Endothelial cell of umbilical vein (primary cell): ENCODE data around the gene CHST11. TPM values are rescaled to one million over a fixed set of nuclear protein-coding genes. Genes with fewer than 3 reads are reported as not detected.

Source experiments
- BruUV-seq: library from RNA; stranded (reverse); fragments of 400-500 nt; replicated peaks from 2 replicates; lab custom pipeline; 2021; lab: Mats Ljungman, UMichigan
- CTCF ChIA-PET: fragments of 300-600, 350-600 bp; sonication (Branson Sonifier 250); formaldehyde crosslinking; loops from one replicate; lab custom pipeline; 2021; ENCODE audit warnings: antibody characterized with exemption, inconsistent platforms; lab: Charles Lee
- POLR2A ChIA-PET: fragments of 300-600, 350-600 bp; sonication (Branson Sonifier 250); formaldehyde crosslinking; loops from one replicate; lab custom pipeline; 2021; ENCODE audit warnings: antibody characterized with exemption, inconsistent platforms; lab: Charles Lee
- DNase-seq: peaks from one replicate; pipeline ENCODE4 v3.0.0-alpha.2; 2011; ENCODE audit warnings: low read depth, low spot score
- FAIRE-seq: peaks from 2 replicates; lab custom pipeline; 2011; peaks lifted over from hg19 to GRCh38; lab: Jason Lieb, UNC
- H2AFZ ChIP-seq: 2 replicates; pipeline ENCODE4 v1.6.0; 2012; ENCODE audit warnings: low read depth, low read length, control low read depth, inconsistent platforms
- H3K27ac ChIP-seq: 2 replicates; pipeline ENCODE4 v1.5.1; 2011; ENCODE audit warnings: low read depth, mild to moderate bottlenecking, control low read depth, low read length, moderate library complexity; ENCODE audit not compliant: insufficient read depth
- H3K27me3 ChIP-seq, 2 experiments: 2 replicates each; pipeline versions ENCODE4 v1.6.0 to v1.6.1; 2011; ENCODE audit warnings: low read length in 2 of 2, mixed read lengths in 1 of 2; ENCODE audit not compliant: control insufficient read depth in 2 of 2, insufficient read depth in 2 of 2
- H3K36me3 ChIP-seq, 2 experiments: 2 replicates in 1 of 2; 3 replicates in 1 of 2; pipeline ENCODE4 v1.5.1; 2011; ENCODE audit warnings: low read length in 2 of 2, mild to moderate bottlenecking in 1 of 2, moderate library complexity in 1 of 2; ENCODE audit not compliant: control insufficient read depth in 2 of 2, insufficient read depth in 2 of 2; ENCODE audit errors: extremely low read depth in 1 of 2
- H3K4me1 ChIP-seq: 3 replicates; pipeline ENCODE4 v1.5.1; 2011; ENCODE audit warnings: mild to moderate bottlenecking, low read length; ENCODE audit not compliant: control insufficient read depth, insufficient read depth; ENCODE audit errors: extremely low read depth
- H3K4me2 ChIP-seq: 2 replicates; pipeline ENCODE4 v1.6.1; 2011; ENCODE audit warnings: low read length, control low read depth, mixed read lengths; ENCODE audit not compliant: insufficient read depth
- H3K4me3 ChIP-seq, 3 experiments: fragments of 200-600 bp in 1 of 3; sonication (generic), shearing (Covaris generic) in 1 of 3; replicated peaks in 1 of 3; 2 replicates each; pipeline ENCODE4 v1.5.1; 2011 to 2016; ENCODE audit warnings: control low read depth in 3 of 3, low read length in 3 of 3, mild to moderate bottlenecking in 2 of 3, inconsistent platforms in 1 of 3, low read depth in 1 of 3, moderate library complexity in 1 of 3; ENCODE audit not compliant: insufficient read depth in 1 of 3
- H3K79me2 ChIP-seq: 2 replicates; pipeline ENCODE4 v1.6.0; 2012; ENCODE audit warnings: low read length, inconsistent platforms; ENCODE audit not compliant: control insufficient read depth, insufficient read depth
- H3K9ac ChIP-seq: replicated peaks from 2 replicates; pipeline ENCODE3; 2011; ENCODE audit warnings: low read length, control low read depth; ENCODE audit not compliant: insufficient read depth; ENCODE audit errors: extremely low read depth
- H3K9me1 ChIP-seq: replicated peaks from 3 replicates; pipeline ENCODE4 v1.6.0; 2011; ENCODE audit warnings: mild to moderate bottlenecking, low read length; ENCODE audit not compliant: control insufficient read depth, insufficient read depth; ENCODE audit errors: extremely low read depth
- H3K9me3 ChIP-seq: replicated peaks from 2 replicates; pipeline ENCODE4 v1.5.1; 2012; ENCODE audit warnings: low read length, inconsistent platforms; ENCODE audit not compliant: control insufficient read depth, insufficient read depth
- H4K20me1 ChIP-seq: replicated peaks from 2 replicates; pipeline ENCODE3; 2011; ENCODE audit warnings: mild to moderate bottlenecking, low read length; ENCODE audit not compliant: control insufficient read depth, insufficient read depth; ENCODE audit errors: extremely low read depth
- EZH2 ChIP-seq: IDR thresholded peaks from 2 replicates; pipeline ENCODE4 v1.6.1; 2012; ENCODE audit warnings: borderline replicate concordance, low read depth, mild to moderate bottlenecking, moderate library complexity, low read length, inconsistent platforms; ENCODE audit not compliant: severe bottlenecking
- FOS ChIP-seq: IDR thresholded peaks from 2 replicates; pipeline ENCODE4 v1.6.1; 2011; ENCODE audit warnings: mild to moderate bottlenecking, low read length, moderate library complexity, borderline replicate concordance; ENCODE audit not compliant: insufficient read depth
- GATA2 ChIP-seq: IDR thresholded peaks from 2 replicates; pipeline ENCODE4 v1.7.0; 2011; ENCODE audit warnings: low read depth, mild to moderate bottlenecking, moderate library complexity, mixed read lengths, low read length; ENCODE audit not compliant: insufficient read length, insufficient read depth
- JUN ChIP-seq: IDR thresholded peaks from 2 replicates; pipeline ENCODE4 v1.6.1; 2011; ENCODE audit warnings: borderline replicate concordance, low read depth; ENCODE audit not compliant: insufficient read length, insufficient read depth
- MYC ChIP-seq: IDR thresholded peaks from one replicate; pipeline ENCODE4 v1.6.1; 2011; ENCODE audit warnings: mild to moderate bottlenecking, low read depth, low read length
- POLR2AphosphoS5 ChIP-seq: IDR thresholded peaks from 2 replicates; pipeline ENCODE4 v1.6.1; 2012; ENCODE audit warnings: low read depth, mild to moderate bottlenecking, control low read depth, low read length, moderate library complexity; ENCODE audit not compliant: insufficient read depth
- dilution Hi-C: fragments of 300-500 bp; cut with MboI; formaldehyde crosslinking; loops from one replicate; pipeline ENCODE4 v1.15.0; 2019; ENCODE audit warnings: low sequenced_read_pairs; ENCODE audit not compliant: extremely low pct_ligation_motif_present
- intact Hi-C: fragments of 100-400 bp; cut with micrococcal nuclease; formaldehyde crosslinking; loops from one replicate; pipeline ENCODE4 v1.10.0; 2022
- polyA plus RNA-seq, 4 experiments: library from polyadenylated mRNA; depleted of rRNA in 3 of 4; stranded (reverse) in 3 of 4; unstranded in 1 of 4; fragments of >200 nt; gene quantifications; 2 replicates each; pipeline versions ENCODE4 v1.2.1 to v1.2.3, GENCODE V29; 2011 to 2012; ENCODE audit warnings: missing spikeins in 1 of 4
- total RNA-seq: library from RNA; stranded (reverse); gene quantifications from 2 replicates; pipeline ENCODE4 v1.2.3, GENCODE V29; 2021
- TF ChIP-seq, protein P1 (sequence below): IDR thresholded peaks from 2 replicates; pipeline ENCODE4 v1.6.1; 2011; ENCODE audit not compliant: insufficient read depth, insufficient read length
- TF ChIP-seq, protein P2 (sequence below), 2 donors: IDR thresholded peaks; 1 replicate in 1 of 2; 2 replicates in 1 of 2; pipeline ENCODE4 v1.5.1; 2011; ENCODE audit warnings: low read length in 2 of 2, mild to moderate bottlenecking in 2 of 2, moderate library complexity in 2 of 2, control low read depth in 1 of 2, inconsistent platforms in 1 of 2, low read depth in 1 of 2; ENCODE audit not compliant: insufficient read depth in 1 of 2; ENCODE audit errors: extremely low read depth in 1 of 2

The CHST11 gene
- total and polyA plus RNA-seq, 2 donors (not counting 3 experiments of a cell fraction or from before 2014, with no cell fraction given) = 19.7 to 20.9 TPM

DNA sequence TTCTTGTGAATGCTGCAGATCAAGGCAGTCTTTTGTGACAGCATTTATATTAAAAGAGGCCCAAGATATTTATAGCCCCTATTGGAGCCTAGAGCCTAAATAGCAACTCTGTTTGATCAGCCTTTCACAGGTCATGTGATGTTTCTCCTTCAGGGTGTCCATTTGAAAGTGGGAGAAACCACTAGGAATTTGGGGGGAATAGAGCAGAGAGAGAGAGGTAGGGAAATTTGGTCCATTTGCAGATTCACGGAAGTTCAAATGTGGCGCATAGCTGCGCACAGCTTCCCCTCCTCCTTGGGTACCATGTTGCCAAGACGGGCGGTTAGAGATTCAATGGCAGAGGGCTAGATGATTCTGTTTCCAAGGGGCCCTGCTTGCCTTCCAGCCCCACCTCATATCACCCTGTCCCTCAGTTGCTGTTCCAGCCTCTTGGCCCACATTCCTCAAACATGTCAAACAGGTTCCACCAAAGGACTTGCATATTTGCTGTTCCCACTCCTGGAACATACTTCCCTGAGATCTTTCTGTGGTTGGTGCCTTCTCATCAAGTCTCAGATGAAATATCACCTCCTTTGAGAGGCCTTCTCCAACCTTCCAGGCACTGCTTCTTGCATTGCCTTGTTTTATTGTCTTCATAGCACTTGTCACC is 220.8 kb downstream of the CHST11 start:
- no peak overlapping the region for H3K4me3 ChIP-seq
- no peak overlapping the region for H3K9ac ChIP-seq
- DNase-seq (no peak), FAIRE-seq (no peak)
- no peaks in the 10 kb centered on the region for H3K9me1 ChIP-seq
- H3K27me3 ChIP-seq = no peaks in the 10 kb centered on the region
- no peak overlapping the region for H2AFZ ChIP-seq
- ChIA-PET CTCF (no interaction called here), POLR2A (no interaction called here)
- H3K4me2 ChIP-seq = no peak overlapping the region
- no peak overlapping the region for H3K27ac ChIP-seq
- dilution Hi-C loops = no loop called here
- peaks cover 1% of the 10 kb centered on the region for H3K79me2 ChIP-seq
- H3K36me3 ChIP-seq = no peaks in the 10 kb centered on the region
- BruUV-seq = no TSS peak
- H3K4me1 ChIP-seq = peaks cover 3% of the 10 kb centered on the region
- H3K9me3 ChIP-seq = no peaks in the 10 kb centered on the region
- H4K20me1 ChIP-seq = no peaks in the 10 kb centered on the region
- TF ChIP-seq POLR2AphosphoS5 = no peak
- no peak for TF ChIP-seq JUN
- TF ChIP-seq GATA2 = no peak
- no peak for TF ChIP-seq EZH2
- TF ChIP-seq, protein P1, sequence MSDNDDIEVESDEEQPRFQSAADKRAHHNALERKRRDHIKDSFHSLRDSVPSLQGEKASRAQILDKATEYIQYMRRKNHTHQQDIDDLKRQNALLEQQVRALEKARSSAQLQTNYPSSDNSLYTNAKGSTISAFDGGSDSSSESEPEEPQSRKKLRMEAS = no peak
- TF ChIP-seq, protein P2, sequence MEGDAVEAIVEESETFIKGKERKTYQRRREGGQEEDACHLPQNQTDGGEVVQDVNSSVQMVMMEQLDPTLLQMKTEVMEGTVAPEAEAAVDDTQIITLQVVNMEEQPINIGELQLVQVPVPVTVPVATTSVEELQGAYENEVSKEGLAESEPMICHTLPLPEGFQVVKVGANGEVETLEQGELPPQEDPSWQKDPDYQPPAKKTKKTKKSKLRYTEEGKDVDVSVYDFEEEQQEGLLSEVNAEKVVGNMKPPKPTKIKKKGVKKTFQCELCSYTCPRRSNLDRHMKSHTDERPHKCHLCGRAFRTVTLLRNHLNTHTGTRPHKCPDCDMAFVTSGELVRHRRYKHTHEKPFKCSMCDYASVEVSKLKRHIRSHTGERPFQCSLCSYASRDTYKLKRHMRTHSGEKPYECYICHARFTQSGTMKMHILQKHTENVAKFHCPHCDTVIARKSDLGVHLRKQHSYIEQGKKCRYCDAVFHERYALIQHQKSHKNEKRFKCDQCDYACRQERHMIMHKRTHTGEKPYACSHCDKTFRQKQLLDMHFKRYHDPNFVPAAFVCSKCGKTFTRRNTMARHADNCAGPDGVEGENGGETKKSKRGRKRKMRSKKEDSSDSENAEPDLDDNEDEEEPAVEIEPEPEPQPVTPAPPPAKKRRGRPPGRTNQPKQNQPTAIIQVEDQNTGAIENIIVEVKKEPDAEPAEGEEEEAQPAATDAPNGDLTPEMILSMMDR (IDR thresholded peaks at IDR 0.05; ENCODE audit: extremely low read depth in 1 of 2, insufficient read depth in 1 of 2, low read depth in 1 of 2, low read length in 2 of 2) = no peak
- no peak for TF ChIP-seq FOS
- TF ChIP-seq MYC = no peak
- intact Hi-C loops = loop anchor here (10.0 kb wide), 1 partner anchor 377 kb away; no protein-coding TSS in a partner anchor
